22Rv1 (cell line): ENCODE measurements around the gene AKAP6.

Experiments used
- ZFX ChIP-seq: fragments of 450-650 bp; IDR thresholded peaks from 2 replicates; pipeline ENCODE4 v1.6.1; 2017; ENCODE audit warnings: antibody characterized with exemption, borderline replicate concordance
- TF ChIP-seq, protein P1 (sequence below): fragments of 450-650 bp; IDR thresholded peaks from 2 replicates; pipeline ENCODE4 v1.5.1; 2017; ENCODE audit warnings: mild to moderate bottlenecking

GRCh38 chr14:32530800-32531199 is 201.7 kb downstream of the AKAP6 start:
- TF ChIP-seq, protein P1, sequence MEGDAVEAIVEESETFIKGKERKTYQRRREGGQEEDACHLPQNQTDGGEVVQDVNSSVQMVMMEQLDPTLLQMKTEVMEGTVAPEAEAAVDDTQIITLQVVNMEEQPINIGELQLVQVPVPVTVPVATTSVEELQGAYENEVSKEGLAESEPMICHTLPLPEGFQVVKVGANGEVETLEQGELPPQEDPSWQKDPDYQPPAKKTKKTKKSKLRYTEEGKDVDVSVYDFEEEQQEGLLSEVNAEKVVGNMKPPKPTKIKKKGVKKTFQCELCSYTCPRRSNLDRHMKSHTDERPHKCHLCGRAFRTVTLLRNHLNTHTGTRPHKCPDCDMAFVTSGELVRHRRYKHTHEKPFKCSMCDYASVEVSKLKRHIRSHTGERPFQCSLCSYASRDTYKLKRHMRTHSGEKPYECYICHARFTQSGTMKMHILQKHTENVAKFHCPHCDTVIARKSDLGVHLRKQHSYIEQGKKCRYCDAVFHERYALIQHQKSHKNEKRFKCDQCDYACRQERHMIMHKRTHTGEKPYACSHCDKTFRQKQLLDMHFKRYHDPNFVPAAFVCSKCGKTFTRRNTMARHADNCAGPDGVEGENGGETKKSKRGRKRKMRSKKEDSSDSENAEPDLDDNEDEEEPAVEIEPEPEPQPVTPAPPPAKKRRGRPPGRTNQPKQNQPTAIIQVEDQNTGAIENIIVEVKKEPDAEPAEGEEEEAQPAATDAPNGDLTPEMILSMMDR, result no peak
- TF ChIP-seq ZFX, result no peak
